GM23338 (cell line): ENCODE data around the gene CDHR4. TPM values are rescaled to one million over a fixed set of nuclear protein-coding genes. Genes with fewer than 3 reads are reported as not detected.

Source experiments
- ATAC-seq: fragments of 200-7000 bp; cut with Tn5 transposase; 3 replicates; pipeline ENCODE4 v1.9.1; 2020
- DNase-seq: peaks from one replicate; pipeline ENCODE4 v3.0.0-alpha.2; 2015; ENCODE audit warnings: low spot score
- H2AFZ ChIP-seq: fragments of 200-600 bp; sonication (generic); 2 replicates; pipeline ENCODE4 v1.8.0; 2016; ENCODE audit warnings: antibody characterized with exemption, mild to moderate bottlenecking, moderate library complexity
- H3F3A ChIP-seq: fragments of 200-600 bp; sonication (generic); replicated peaks from 2 replicates; pipeline ENCODE4 v1.8.0; 2017; ENCODE audit warnings: antibody characterized with exemption, mixed run types, low read depth
- H3K27ac ChIP-seq: fragments of 200-600 bp; sonication (generic); 2 replicates; pipeline ENCODE4 v1.6.1; 2016; ENCODE audit warnings: low read depth
- H3K27me3 ChIP-seq: fragments of 200-600 bp; sonication (generic); 2 replicates; pipeline ENCODE4 v1.8.0; 2016; ENCODE audit warnings: mild to moderate bottlenecking, mixed run types, moderate library complexity; ENCODE audit not compliant: insufficient read depth
- H3K36me3 ChIP-seq: fragments of 200-600 bp; sonication (generic); 2 replicates; pipeline ENCODE4 v1.8.0; 2016; ENCODE audit warnings: mild to moderate bottlenecking; ENCODE audit not compliant: insufficient read depth
- H3K4me1 ChIP-seq: fragments of 200-600 bp; sonication (generic); 2 replicates; pipeline ENCODE4 v1.8.0; 2016; ENCODE audit warnings: mild to moderate bottlenecking, moderate library complexity; ENCODE audit not compliant: insufficient read depth
- H3K4me2 ChIP-seq: fragments of 200-600 bp; sonication (generic); 2 replicates; pipeline ENCODE4 v1.7.1; 2017; ENCODE audit warnings: mixed run types
- H3K4me3 ChIP-seq: fragments of 200-600 bp; sonication (generic); 2 replicates; pipeline ENCODE4 v1.6.1; 2016; ENCODE audit warnings: mixed run types
- H3K79me2 ChIP-seq: fragments of 200-600 bp; sonication (generic); replicated peaks from 2 replicates; pipeline ENCODE4 v1.8.0; 2017; ENCODE audit warnings: mild to moderate bottlenecking; ENCODE audit not compliant: insufficient read depth
- H3K9me2 ChIP-seq: fragments of 200-600 bp; sonication (generic); 2 replicates; pipeline ENCODE4 v1.8.0; 2017; ENCODE audit not compliant: insufficient read depth
- H4K20me1 ChIP-seq: fragments of 200-600 bp; sonication (generic); replicated peaks from 2 replicates; pipeline ENCODE4 v1.8.0; 2017; ENCODE audit warnings: mild to moderate bottlenecking; ENCODE audit not compliant: insufficient read depth
- H3K27ac Mint-ChIP-seq: 2 replicates; pipeline ENCODE4 v1.8.0; 2020; ENCODE audit warnings: inconsistent platforms, mild to moderate bottlenecking, moderate library complexity, mixed read lengths
- H3K27me3 Mint-ChIP-seq: 3 replicates; pipeline ENCODE4 v1.8.0; 2022; ENCODE audit warnings: low read depth, mild to moderate bottlenecking, moderate library complexity, mixed read lengths, inconsistent platforms; ENCODE audit not compliant: insufficient read depth, poor library complexity
- H3K36me3 Mint-ChIP-seq: 3 replicates; pipeline ENCODE4 v1.8.0; 2021; ENCODE audit warnings: low read depth, mild to moderate bottlenecking, inconsistent platforms, moderate library complexity, mixed read lengths
- H3K4me1 Mint-ChIP-seq: 3 replicates; pipeline ENCODE4 v1.8.0; 2020; ENCODE audit warnings: mild to moderate bottlenecking, inconsistent platforms, mixed read lengths
- H3K4me3 Mint-ChIP-seq: 3 replicates; pipeline ENCODE4 v1.8.0; 2021; ENCODE audit warnings: moderate library complexity, mild to moderate bottlenecking, inconsistent platforms, mixed read lengths
- H3K9me3 Mint-ChIP-seq: 3 replicates; pipeline ENCODE4 v1.8.0; 2020; ENCODE audit warnings: moderate library complexity, mild to moderate bottlenecking, inconsistent platforms, mixed read lengths
- CREB1 ChIP-seq: fragments of 250-450 bp; sonication (Bioruptor Pico); IDR thresholded peaks from 2 replicates; pipeline ENCODE4 v1.5.0; 2020; ENCODE audit warnings: low read depth, mild to moderate bottlenecking, moderate library complexity
- ETS1 ChIP-seq: IDR thresholded peaks from 2 replicates; pipeline ENCODE4 v1.6.1; 2016; ENCODE audit warnings: antibody characterized with exemption
- EZH2 ChIP-seq: fragments of 200-600 bp; sonication (generic); IDR thresholded peaks from one replicate; pipeline ENCODE4 v1.8.0; 2017; ENCODE audit warnings: antibody characterized with exemption, mild to moderate bottlenecking, low read depth; ENCODE audit not compliant: unreplicated experiment
- EZH2phosphoT487 ChIP-seq: fragments of 200-600 bp; sonication (generic); IDR thresholded peaks from one replicate; pipeline ENCODE4 v1.8.1; 2018; ENCODE audit warnings: antibody characterized with exemption; ENCODE audit not compliant: unreplicated experiment
- JUNB ChIP-seq: IDR thresholded peaks from one replicate; pipeline ENCODE4 v1.6.1; 2016; ENCODE audit warnings: antibody characterized with exemption; ENCODE audit not compliant: unreplicated experiment
- NANOG ChIP-seq: IDR thresholded peaks from 2 replicates; pipeline ENCODE4 v1.6.1; 2016; ENCODE audit warnings: antibody characterized with exemption, borderline replicate concordance
- POLR2AphosphoS5 ChIP-seq: IDR thresholded peaks from 2 replicates; pipeline ENCODE4 v1.6.1; 2016; ENCODE audit warnings: antibody characterized with exemption, low read depth
- REST ChIP-seq: IDR thresholded peaks from one replicate; pipeline ENCODE4 v1.6.1; 2018; ENCODE audit warnings: antibody characterized with exemption; ENCODE audit not compliant: unreplicated experiment
- STAT1 ChIP-seq: IDR thresholded peaks from one replicate; pipeline ENCODE4 v1.6.1; 2016; ENCODE audit warnings: antibody characterized with exemption; ENCODE audit not compliant: unreplicated experiment
- ZNF114 ChIP-seq: fragments of 250-450 bp; sonication (Bioruptor Pico); IDR thresholded peaks from 2 replicates; pipeline ENCODE4 v1.5.0; 2020; ENCODE audit warnings: mild to moderate bottlenecking, moderate library complexity
- ZNF331 ChIP-seq: fragments of 250-450 bp; sonication (Bioruptor Pico); IDR thresholded peaks from 2 replicates; pipeline ENCODE4 v1.5.0; 2020; ENCODE audit warnings: low read depth, mild to moderate bottlenecking, moderate library complexity
- ZNF462 ChIP-seq: fragments of 250-450 bp; sonication (Bioruptor Pico); IDR thresholded peaks from 2 replicates; pipeline ENCODE4 v1.5.0; 2020; ENCODE audit warnings: mild to moderate bottlenecking, moderate library complexity
- polyA plus RNA-seq: library from polyadenylated mRNA; unstranded; fragments of >200 nt; fragmentation: Nextera tagmentation; extraction: Ambion mirVana; gene quantifications from 2 replicates; pipeline ENCODE4 v1.2.1, GENCODE V29; 2016
- total RNA-seq: library from RNA; depleted of rRNA; stranded (reverse); fragments of >200 nt; shearing (Covaris generic); gene quantifications from 2 replicates; pipeline ENCODE4 v1.2.3, GENCODE V29; 2014
- TF ChIP-seq, protein P1 (sequence below), 2 experiments: fragments of 200-600 bp in 1 of 2; sonication (generic) in 1 of 2; conservative IDR thresholded peaks; 2 replicates each; pipeline versions ENCODE4 v1.5.1 to v1.6.1; 2016 to 2017; ENCODE audit warnings: antibody characterized with exemption in 2 of 2, low read depth in 2 of 2, mild to moderate bottlenecking in 2 of 2, moderate library complexity in 1 of 2

Gene CDHR4
- total and polyA plus RNA-seq, 2 experiments from 2014 or later: 0.24 to 0.26 TPM

- Mint-ChIP-seq H3K9me3 (no peaks in the 10 kb centered on the region), H3K36me3 (peaks cover 19% of the 10 kb centered on the region), H3K4me1 (peaks cover 7% of the 10 kb centered on the region), H3K27ac (peak overlapping the region; percentile 95), H3K27me3 (peaks cover 5% of the 10 kb centered on the region), H3K4me3 (peak overlapping the region; percentile 90)
- peaks cover 7% of the 10 kb centered on the region for H3K4me1 ChIP-seq
- peaks cover 6% of the 10 kb centered on the region; the same call in 1 of the 2 replicates for H4K20me1 ChIP-seq
- H3K36me3 ChIP-seq: peaks cover 14% of the 10 kb centered on the region
- ATAC-seq: no peak
- no peak for DNase-seq
- peaks cover 41% of the 10 kb centered on the region for H3K79me2 ChIP-seq
- peak overlapping the region; percentile 76 for H3K4me2 ChIP-seq
- H3F3A ChIP-seq: no peaks in the 10 kb centered on the region; the same call in 1 of the 2 replicates
- TF ChIP-seq ZNF462 (CRISPR knock-in tag) (no peak), NANOG (no peak), ETS1 (no peak), POLR2AphosphoS5 (no peak), STAT1 (no peak), ZNF114 (CRISPR knock-in tag) (no peak), EZH2 (no peak), JUNB (no peak), REST (no peak), CREB1 (CRISPR knock-in tag) (no peak), EZH2phosphoT487 (no peak), ZNF331 (CRISPR knock-in tag) (no peak)
- TF ChIP-seq, protein P1, sequence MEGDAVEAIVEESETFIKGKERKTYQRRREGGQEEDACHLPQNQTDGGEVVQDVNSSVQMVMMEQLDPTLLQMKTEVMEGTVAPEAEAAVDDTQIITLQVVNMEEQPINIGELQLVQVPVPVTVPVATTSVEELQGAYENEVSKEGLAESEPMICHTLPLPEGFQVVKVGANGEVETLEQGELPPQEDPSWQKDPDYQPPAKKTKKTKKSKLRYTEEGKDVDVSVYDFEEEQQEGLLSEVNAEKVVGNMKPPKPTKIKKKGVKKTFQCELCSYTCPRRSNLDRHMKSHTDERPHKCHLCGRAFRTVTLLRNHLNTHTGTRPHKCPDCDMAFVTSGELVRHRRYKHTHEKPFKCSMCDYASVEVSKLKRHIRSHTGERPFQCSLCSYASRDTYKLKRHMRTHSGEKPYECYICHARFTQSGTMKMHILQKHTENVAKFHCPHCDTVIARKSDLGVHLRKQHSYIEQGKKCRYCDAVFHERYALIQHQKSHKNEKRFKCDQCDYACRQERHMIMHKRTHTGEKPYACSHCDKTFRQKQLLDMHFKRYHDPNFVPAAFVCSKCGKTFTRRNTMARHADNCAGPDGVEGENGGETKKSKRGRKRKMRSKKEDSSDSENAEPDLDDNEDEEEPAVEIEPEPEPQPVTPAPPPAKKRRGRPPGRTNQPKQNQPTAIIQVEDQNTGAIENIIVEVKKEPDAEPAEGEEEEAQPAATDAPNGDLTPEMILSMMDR (conservative IDR thresholded peaks at IDR 0.05; ENCODE audit: low read depth in 2 of 2): no peak
- peak overlapping the region; percentile 49 for H3K4me3 ChIP-seq
- H3K9me2 ChIP-seq: no peaks in the 10 kb centered on the region
- peak overlapping the region; percentile 88 for H2AFZ ChIP-seq
- H3K27me3 ChIP-seq: no peaks in the 10 kb centered on the region
- H3K27ac ChIP-seq: no peak overlapping the region
Measured at GRCh38 chr3:49787182-49787464, 12.6 kb downstream of the CDHR4 start.
